Kidney tubule cell (primary cell): ENCODE measurements around the gene PTPN22.

ENCODE experiments used
- DNase-seq: peaks from one replicate; pipeline ENCODE4 v3.0.0-alpha.2; 2018; ENCODE audit warnings: low spot score

PTPN22 gene

GRCh38 chr1:113802367-113803007, 69.0 kb downstream of the PTPN22 start:
- no peak for DNase-seq

GRCh38 chr1:113800487-113800886, 71.0 kb downstream of the PTPN22 start:
- DNase-seq: no peak

DNA sequence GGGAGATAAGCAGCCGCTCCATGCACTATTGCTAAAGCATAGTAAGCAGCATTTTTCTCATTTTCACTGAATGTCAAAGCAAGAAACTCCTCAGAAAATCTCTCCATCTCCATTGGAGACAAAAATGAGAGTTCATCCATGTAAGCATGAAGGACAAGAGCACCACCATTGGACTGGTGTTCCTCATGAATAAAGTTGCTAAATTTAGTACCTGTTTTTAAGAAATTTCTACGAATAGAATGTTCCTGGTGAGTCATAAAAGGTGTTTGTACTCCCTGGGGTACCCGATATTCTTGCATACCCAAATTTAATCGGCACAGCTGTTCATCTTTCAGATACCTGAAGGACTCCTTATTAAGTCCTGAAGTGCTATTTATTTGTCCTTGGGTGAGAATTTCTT, 74.0 kb downstream of the PTPN22 start:
- DNase-seq: no peak

- DNase-seq: peak; percentile 79
Observed at GRCh38 chr1:113793878-113794834, 77.4 kb downstream of the PTPN22 start.

DNA sequence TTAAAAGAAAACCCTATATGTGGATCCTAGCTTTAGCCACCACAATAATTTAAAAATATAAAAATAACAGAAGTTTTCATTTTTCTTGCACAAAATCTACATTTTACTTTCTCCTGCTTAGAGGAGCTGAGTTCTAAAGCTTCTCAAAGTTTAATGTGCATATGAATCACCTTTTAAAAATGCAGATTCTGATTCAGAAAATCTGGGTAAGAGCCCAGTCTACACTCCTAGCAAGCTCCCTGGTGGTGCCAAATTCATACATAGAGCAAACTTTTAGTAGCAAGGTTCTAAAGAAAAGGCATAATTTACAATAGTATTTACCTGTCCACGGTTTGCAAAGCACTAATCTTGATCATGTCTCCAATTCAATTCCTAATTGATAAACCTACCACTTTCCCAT, 78.5 kb downstream of the PTPN22 start:
- DNase-seq: peak; percentile 32

- no peak for DNase-seq
Observed at GRCh38 chr1:113792471-113792870, 79.0 kb downstream of the PTPN22 start.

DNA sequence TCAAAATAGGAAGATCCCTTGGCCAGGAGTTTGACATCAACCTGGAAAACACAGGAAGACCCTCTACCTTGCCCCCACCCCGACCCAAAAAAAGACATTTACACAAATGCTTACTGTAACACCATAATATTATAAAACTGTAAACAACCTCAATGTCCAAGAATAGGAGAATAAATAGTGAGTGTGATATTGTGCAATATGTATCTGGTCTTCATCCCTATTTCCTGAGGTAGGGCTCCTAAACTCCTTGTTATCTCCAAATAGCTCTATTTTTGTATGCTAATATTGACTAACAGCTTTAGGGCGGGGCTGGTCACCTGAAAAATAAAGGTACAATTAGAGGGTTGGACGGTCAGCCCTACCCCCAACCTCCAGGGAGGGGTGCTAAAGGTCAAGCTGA, 82.7 kb downstream of the PTPN22 start:
- no peak for DNase-seq

GRCh38 chr1:113787663-113788062, 83.8 kb downstream of the PTPN22 start:
- DNase-seq: no peak

GRCh38 chr1:113786069-113786468, 85.4 kb downstream of the PTPN22 start:
- DNase-seq: peak; percentile 4

GRCh38 chr1:113784104-113784779, 87.3 kb downstream of the PTPN22 start:
- DNase-seq: peak; percentile 53

DNA sequence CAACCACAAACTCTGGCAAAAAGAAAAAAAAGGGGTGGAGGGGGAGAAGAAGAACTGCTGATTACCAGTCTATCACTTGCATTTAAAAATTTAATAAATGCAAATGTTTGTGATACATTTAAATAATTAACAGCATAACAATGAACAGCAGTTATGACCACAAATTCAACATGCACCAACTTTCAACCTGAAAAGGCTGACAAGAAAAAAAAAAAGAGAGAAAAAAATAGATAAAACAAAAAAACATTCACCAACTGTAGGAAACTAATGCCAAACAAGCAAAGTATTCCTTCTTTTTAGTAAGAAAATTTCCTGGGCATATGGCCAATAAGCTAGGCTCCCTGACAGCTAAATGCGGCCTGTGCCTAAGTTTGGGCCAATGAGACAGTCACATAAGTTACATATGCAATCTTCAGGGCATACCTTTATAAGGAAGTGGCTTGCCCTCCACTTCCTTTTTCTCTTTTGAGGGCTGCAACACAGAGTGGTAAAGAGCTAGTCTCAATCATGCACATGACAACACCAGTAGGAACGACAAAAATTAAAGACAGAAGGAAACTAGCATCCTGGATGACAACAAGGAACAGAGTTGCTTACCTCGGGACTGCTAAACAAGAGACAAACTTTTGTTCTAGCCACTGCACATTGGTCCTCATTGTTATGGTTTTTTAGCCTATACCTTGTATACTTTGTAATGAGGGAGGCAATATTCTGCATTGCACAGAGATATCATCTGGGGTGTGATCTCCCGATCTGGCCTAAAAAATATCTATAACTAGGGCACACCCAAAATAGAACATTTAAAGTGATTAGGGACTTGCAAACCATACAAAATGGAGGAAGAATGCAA, 88.0 kb downstream of the PTPN22 start:
- peak; percentile 57 for DNase-seq

DNA sequence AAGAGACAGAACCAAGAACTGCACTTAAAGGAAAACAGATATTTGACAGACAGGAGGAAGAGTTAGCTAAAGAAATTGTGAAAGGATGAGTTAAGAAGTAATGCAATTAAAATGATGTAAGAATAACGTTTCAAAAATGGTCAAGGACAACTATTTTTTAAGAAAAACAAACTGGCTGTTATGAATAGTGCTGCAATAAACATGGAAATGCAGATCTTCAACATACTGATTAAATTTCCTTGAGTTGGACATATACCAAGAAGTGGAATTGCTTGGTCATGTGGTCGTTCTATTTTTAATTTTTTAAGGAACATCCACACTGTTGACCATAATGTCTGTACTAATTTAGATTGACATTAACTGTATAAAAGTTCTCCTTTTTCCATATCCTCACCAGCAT, 89.1 kb downstream of the PTPN22 start:
- no peak for DNase-seq

- no peak for DNase-seq
Observed at GRCh38 chr1:113780374-113781146, 91.0 kb downstream of the PTPN22 start.

GRCh38 chr1:113779542-113779941, 92.0 kb downstream of the PTPN22 start:
- no peak for DNase-seq

DNA sequence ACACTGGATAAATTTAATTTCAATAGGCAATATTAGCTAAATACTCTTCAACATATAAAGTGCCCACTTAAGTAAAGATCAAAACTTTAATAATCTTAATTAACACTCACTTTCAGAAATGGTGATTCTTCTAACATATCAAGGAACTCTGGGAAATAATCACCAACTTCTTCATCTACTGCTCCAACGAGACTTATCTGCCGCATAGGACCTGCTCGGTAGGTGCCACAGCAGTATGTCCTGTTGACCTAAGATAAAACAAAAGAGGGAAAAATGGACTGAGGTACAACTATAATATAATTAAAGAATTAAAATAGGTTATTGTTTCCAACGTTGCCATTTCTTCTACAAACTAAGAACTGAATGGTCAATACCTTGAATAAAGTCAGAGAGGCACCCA, 94.0 kb downstream of the PTPN22 start:
- DNase-seq: no peak

GRCh38 chr1:113770031-113770430, 101.5 kb downstream of the PTPN22 start:
- DNase-seq: no peak

DNA sequence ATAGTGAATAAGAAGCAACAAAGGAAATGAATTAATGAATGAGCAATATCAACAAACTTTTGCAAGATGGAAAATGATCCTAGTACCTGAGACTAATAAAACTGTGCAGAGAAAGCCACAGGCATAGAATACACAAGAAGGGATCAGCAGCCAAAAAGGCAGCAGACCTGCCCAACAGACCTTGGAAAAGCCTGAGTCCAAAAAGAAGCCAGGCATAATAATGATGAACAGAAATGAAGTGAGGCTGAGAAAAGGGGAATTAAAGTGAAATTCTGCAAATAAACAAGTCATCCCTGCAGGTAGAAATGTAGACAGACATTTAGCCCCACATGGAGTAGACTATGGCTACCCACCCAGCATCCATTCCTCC, 101.9 kb downstream of the PTPN22 start:
- no peak for DNase-seq

DNA sequence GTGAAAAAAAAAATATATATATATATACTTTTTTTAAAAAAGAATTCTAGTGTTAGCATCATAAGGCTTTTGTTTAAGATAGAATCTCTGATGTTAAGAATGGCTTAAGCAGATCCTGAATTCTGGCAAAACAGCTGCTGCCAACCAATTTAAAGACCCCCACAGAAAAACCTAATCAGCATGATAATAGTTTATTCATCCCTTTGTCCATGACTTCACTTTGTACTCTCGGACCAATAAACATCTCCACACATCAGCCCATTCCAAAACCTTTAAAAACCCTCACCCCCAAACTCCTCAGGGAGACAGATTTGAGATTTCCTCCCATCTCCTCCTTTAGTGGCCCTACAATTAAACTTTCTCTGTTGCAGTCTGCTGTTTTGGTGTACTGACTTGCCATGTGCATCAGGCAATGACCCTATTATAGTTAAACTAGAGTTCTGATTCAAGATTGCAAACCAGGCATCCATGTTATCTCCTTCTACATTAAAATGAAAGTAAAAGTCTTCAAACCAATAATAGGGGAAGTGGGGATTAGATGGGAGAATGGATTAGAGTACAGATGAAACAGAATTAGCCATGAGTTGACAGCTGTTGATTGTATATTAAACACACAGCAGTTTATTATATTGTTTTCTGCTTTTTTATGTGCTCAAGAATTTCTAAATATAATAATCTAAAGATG, 102.5 kb downstream of the PTPN22 start:
- no peak for DNase-seq

GRCh38 chr1:113765306-113766230, 105.9 kb downstream of the PTPN22 start:
- DNase-seq: no peak
